ENCODE data around the gene UBA3.

- TF ChIP-seq, protein P1, sequence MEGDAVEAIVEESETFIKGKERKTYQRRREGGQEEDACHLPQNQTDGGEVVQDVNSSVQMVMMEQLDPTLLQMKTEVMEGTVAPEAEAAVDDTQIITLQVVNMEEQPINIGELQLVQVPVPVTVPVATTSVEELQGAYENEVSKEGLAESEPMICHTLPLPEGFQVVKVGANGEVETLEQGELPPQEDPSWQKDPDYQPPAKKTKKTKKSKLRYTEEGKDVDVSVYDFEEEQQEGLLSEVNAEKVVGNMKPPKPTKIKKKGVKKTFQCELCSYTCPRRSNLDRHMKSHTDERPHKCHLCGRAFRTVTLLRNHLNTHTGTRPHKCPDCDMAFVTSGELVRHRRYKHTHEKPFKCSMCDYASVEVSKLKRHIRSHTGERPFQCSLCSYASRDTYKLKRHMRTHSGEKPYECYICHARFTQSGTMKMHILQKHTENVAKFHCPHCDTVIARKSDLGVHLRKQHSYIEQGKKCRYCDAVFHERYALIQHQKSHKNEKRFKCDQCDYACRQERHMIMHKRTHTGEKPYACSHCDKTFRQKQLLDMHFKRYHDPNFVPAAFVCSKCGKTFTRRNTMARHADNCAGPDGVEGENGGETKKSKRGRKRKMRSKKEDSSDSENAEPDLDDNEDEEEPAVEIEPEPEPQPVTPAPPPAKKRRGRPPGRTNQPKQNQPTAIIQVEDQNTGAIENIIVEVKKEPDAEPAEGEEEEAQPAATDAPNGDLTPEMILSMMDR (IDR thresholded peaks at IDR 0.05; ENCODE audit: low read depth, low read length, poor library complexity, severe bottlenecking), result no peak
- no peak for TF ChIP-seq EZH2phosphoT487 (IDR thresholded peaks at IDR 0.05; ENCODE audit: borderline replicate concordance, low read length)
These were observed 27.7 kb upstream of the UBA3 start for GRCh38 chr3:69107841-69108240.
